Erythroblast (primary cell): ENCODE results near the gene FARSB.

Experiments
- DNase-seq, 2 experiments: peaks; one replicate each; lab custom pipeline; 2025; lab: John Stamatoyannopoulos, UW
- GATA1 ChIP-seq: IDR thresholded peaks from 2 replicates; pipeline ENCODE4 v1.6.1; 2011; ENCODE audit warnings: low read depth, mild to moderate bottlenecking, control low read depth, low read length, moderate library complexity
- POLR2A ChIP-seq: IDR thresholded peaks from 2 replicates; pipeline ENCODE4 v1.6.1; 2011; ENCODE audit warnings: mild to moderate bottlenecking, low read length

Gene FARSB

DNA sequence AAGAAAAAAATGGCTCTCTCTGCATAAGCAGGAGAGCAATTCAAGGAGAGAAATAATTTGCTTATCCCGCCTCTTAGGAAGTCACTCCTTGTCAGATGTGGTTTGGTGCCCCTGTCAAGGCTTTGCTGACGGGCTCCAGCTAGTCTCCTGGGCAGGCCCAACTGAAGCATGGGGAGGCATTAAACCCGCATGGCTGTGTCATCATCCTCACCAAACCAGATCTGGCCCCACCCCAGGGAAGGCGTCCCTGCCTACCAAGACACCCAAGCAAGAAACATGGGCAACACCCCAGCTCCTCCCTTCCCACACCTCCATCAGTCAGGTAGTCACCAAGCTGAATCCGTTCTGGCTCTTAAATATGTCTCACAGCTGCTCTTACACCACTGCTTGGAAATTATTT lies 123.6 kb downstream of the FARSB start:
- TF ChIP-seq GATA1: no peak
- no peak for TF ChIP-seq POLR2A
- no peak for DNase-seq

DNA sequence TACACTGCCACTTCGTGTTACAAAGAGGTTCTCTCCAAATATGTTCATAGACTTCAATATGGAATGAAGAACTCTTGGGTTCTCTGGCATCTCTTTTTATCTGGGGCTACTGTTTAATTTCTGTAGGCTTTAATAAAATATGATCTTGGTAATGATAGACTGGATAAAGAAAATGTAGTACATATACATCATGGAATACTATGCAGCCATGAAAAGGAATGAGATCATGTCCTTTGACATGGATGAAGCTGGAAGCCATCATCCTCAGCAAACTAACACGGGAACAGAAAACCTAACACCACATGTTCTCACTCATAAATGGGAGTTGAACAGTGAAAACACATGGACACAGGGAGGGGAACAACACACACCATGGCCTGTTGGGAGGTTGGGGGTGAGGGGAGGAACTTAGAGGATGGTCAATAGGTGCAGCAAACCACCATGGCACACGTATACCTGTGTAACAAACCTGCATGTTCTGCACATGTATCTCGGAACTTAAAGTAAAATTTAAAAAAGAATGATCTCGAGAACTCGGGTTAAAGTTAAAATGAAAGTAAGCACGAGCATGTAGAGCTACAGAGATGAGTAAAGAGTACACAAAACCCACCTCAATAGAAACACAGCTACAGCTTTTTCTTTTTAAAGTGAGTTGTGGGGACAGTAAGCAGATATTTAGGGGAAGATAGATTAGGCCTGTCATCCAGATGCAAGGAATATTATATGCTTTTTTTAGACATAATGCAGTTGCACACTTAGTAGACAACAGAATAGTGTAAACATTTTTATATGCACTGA lies 129.2 kb downstream of the FARSB start:
- no peak for DNase-seq
- TF ChIP-seq POLR2A (no peak), GATA1 (no peak)

DNA sequence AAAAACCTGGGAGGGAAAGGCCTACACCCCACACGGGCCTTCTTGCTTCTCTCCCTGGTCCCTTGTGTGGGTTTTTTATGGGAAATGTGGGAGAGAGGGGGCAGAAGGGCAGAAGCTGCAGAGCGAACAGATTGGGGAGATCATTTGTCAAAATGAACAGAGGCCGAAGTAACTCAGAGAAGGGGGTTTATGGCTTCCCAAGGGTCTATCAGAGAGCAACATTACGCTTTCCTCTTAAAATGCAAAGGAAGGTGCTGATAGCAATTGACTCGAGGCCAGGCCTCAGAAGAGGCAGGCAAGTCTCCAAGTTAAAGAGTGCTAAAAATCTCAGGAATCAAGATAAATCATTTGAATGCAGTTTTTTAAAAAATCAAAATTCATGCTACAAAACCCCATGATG lies 130.1 kb downstream of the FARSB start:
- DNase-seq: no peak
- TF ChIP-seq GATA1 (no peak), POLR2A (no peak)

DNA sequence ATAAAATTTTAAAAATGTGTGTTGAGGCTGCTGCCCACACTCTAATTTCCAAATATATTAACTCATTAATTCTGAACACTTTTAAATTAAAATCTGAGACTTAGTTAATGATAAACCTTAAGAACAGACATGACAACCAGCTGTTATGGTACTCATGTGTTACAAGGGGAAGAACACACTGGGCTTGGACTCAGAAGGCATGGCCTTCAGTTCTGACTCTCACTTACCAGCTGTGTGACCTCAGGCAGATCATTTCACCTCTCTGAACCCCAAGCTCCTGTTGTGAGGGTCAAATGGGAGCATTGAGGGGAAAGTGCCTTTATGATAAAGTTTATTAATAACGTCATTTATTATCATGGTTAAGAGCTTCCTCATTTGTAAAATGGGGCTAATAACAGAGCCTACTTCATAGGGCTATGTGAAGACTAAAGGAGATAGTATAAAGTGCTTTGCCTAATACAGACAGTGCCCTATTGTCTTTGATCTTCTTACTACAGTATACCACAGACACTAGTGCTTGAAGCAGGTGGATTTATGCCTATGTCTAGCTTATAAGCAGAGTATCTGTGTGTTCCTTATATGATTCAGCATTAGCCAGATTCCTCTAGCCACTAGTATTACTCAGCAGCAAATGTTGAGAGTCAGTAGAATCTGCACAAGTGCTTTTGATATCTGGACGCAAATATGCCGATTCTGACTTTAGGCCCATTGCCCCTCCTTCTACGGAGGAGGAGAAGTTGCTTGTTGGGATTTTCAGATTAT lies 131.9 kb downstream of the FARSB start:
- DNase-seq: no peak
- no peak for TF ChIP-seq POLR2A
- TF ChIP-seq GATA1: no peak

DNA sequence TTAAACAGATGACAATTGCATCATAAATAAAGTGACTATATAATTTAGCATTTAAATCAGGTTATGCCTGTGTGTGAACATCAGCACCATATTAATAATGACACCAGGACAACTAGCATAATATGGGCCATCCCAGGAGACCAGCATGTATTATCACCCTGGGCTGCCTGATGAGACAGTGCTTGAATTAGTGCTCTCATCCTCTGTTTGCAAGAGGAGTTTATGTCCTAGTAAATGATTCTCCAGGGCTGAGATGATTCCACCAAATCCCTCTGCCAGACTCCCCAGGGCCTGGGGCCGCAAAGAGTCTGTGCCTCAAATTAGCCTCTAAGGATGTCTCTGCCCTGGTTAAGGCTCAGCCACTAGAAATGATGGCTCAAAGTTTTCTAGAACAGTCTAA lies 133.8 kb downstream of the FARSB start:
- DNase-seq: no peak
- TF ChIP-seq GATA1: no peak
- no peak for TF ChIP-seq POLR2A

DNA sequence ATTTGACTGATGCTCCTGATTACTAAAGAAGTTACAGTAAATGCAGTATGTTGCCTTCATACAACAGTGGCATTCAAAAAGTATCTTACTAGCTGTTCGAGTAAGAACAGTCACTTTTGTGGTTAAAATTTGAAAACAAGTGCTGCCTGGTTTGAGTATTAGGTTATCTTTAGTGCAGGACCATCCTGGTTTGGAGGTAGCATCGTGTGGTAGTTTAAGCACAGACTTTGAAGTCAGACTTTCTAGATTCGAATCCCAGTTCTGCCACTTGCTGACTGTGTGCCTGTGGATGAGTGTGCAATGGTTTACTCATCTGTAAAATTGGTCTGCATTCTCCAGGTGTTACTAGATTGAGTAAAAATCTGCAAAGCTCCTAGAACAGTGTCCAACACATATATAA lies 134.8 kb downstream of the FARSB start:
- DNase-seq: no peak
- no peak for TF ChIP-seq POLR2A
- no peak for TF ChIP-seq GATA1
